SK-N-SH treated with all-trans-retinoic acid at 6 μM for 48 hours (cell line): Measurements from ENCODE around the gene DISP1.

Experiments
- ATAC-seq: fragments of 200-7000 bp; cut with Tn5 transposase; 3 replicates; pipeline ENCODE4 v1.9.1; 2020; ENCODE audit warnings: mild to moderate bottlenecking, moderate library complexity
- ARNTL ChIP-seq: fragments of 450-650 bp; formaldehyde crosslinking; IDR thresholded peaks from 2 replicates; pipeline ENCODE4 v1.5.0; 2020; ENCODE audit warnings: low read depth, mild to moderate bottlenecking, moderate library complexity, borderline replicate concordance
- BACH2 ChIP-seq: fragments of 250-450 bp; sonication (Bioruptor Pico); IDR thresholded peaks from 2 replicates; pipeline ENCODE4 v1.9.0; 2021; ENCODE audit warnings: mild to moderate bottlenecking, borderline replicate concordance
- CSDC2 ChIP-seq: fragments of 250-450 bp; sonication (Bioruptor Pico); IDR thresholded peaks from 2 replicates; pipeline ENCODE4 v1.5.0; 2020; ENCODE audit warnings: mild to moderate bottlenecking, moderate library complexity
- ESRRG ChIP-seq: fragments of 250-450 bp; sonication (Bioruptor Pico); IDR thresholded peaks from 2 replicates; pipeline ENCODE4 v1.6.1; 2021; ENCODE audit warnings: mild to moderate bottlenecking
- ISL1 ChIP-seq: fragments of 250-450 bp; sonication (Bioruptor Pico); IDR thresholded peaks from 2 replicates; pipeline ENCODE4 v2.1.2; 2022; ENCODE audit warnings: mild to moderate bottlenecking, moderate library complexity
- OSR1 ChIP-seq: fragments of 250-450 bp; sonication (Bioruptor Pico); IDR thresholded peaks from 2 replicates; pipeline ENCODE4 v1.8.0; 2022; ENCODE audit warnings: moderate library complexity, mild to moderate bottlenecking, inconsistent platforms
- PPARA ChIP-seq: fragments of 250-450 bp; sonication (Bioruptor Pico); IDR thresholded peaks from 2 replicates; pipeline ENCODE4 v1.5.0; 2020; ENCODE audit warnings: mild to moderate bottlenecking, borderline replicate concordance
- RARB ChIP-seq: fragments of 250-450 bp; sonication (Bioruptor Pico); IDR thresholded peaks from 2 replicates; pipeline ENCODE4 v1.8.0; 2021; ENCODE audit warnings: mild to moderate bottlenecking, moderate library complexity
- TCF4 ChIP-seq: fragments of 250-450 bp; sonication (Bioruptor Pico); IDR thresholded peaks from 2 replicates; pipeline ENCODE4 v1.8.0; 2021; ENCODE audit warnings: mild to moderate bottlenecking, moderate library complexity, borderline replicate concordance
- TOX ChIP-seq: fragments of 250-450 bp; sonication (Bioruptor Pico); IDR thresholded peaks from 2 replicates; pipeline ENCODE4 v1.8.0; 2021; ENCODE audit warnings: mild to moderate bottlenecking, moderate library complexity, borderline replicate concordance
- ZC3H10 ChIP-seq: fragments of 250-450 bp; sonication (Bioruptor Pico); IDR thresholded peaks from 2 replicates; pipeline ENCODE4 v1.5.1; 2021; ENCODE audit warnings: mild to moderate bottlenecking, moderate library complexity
- ZFP3 ChIP-seq: fragments of 250-450 bp; sonication (Bioruptor Pico); IDR thresholded peaks from 2 replicates; pipeline ENCODE4 v1.5.0; 2020; ENCODE audit warnings: mild to moderate bottlenecking, moderate library complexity
- ZNF70 ChIP-seq: fragments of 450-650 bp; formaldehyde crosslinking; IDR thresholded peaks from 2 replicates; pipeline ENCODE4 v1.5.0; 2020; ENCODE audit warnings: mild to moderate bottlenecking, moderate library complexity
- ZNF8 ChIP-seq: fragments of 450-650 bp; formaldehyde crosslinking; IDR thresholded peaks from 2 replicates; pipeline ENCODE4 v1.5.0; 2020; ENCODE audit warnings: mild to moderate bottlenecking, moderate library complexity
- TF ChIP-seq, protein P1 (sequence below): fragments of 250-450 bp; sonication (Bioruptor Pico); IDR thresholded peaks from 2 replicates; pipeline ENCODE4 v1.8.0; 2020; ENCODE audit warnings: mild to moderate bottlenecking, moderate library complexity, borderline replicate concordance
- TF ChIP-seq, protein P2 (sequence below): fragments of 250-450 bp; sonication (Bioruptor Pico); IDR thresholded peaks from 2 replicates; pipeline ENCODE4 v1.5.1; 2021; ENCODE audit warnings: mild to moderate bottlenecking, moderate library complexity
- TF ChIP-seq, protein P3 (sequence below): fragments of 250-450 bp; sonication (Bioruptor Pico); IDR thresholded peaks from 2 replicates; pipeline ENCODE4 v1.5.1; 2020; ENCODE audit warnings: low read depth, mild to moderate bottlenecking, moderate library complexity
- TF ChIP-seq, protein P4 (sequence below): fragments of 250-450 bp; sonication (Bioruptor Pico); IDR thresholded peaks from 2 replicates; pipeline ENCODE4 v1.5.0; 2020; ENCODE audit warnings: mild to moderate bottlenecking, moderate library complexity

DISP1 gene

DNA sequence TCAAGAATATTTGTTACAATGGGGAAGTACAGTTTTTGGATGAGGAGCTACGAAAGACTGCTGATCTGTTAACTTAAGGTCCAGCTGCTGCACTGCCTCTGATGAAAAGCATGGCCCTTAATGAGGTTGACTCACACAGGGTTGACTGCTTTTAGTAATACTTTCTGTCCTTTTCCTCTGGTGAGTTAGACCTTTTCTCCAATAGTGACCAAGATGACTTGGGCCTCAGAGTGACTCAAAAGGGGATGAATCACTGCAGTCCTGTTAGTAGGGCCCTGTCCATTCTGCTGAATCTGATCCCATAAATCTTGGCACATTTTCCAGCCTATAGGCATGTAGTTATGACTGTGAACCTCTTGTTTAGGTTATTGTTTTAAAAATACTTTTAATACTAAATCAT, 2.7 kb downstream of the DISP1 start (continued):
- TF ChIP-seq, protein P1, sequence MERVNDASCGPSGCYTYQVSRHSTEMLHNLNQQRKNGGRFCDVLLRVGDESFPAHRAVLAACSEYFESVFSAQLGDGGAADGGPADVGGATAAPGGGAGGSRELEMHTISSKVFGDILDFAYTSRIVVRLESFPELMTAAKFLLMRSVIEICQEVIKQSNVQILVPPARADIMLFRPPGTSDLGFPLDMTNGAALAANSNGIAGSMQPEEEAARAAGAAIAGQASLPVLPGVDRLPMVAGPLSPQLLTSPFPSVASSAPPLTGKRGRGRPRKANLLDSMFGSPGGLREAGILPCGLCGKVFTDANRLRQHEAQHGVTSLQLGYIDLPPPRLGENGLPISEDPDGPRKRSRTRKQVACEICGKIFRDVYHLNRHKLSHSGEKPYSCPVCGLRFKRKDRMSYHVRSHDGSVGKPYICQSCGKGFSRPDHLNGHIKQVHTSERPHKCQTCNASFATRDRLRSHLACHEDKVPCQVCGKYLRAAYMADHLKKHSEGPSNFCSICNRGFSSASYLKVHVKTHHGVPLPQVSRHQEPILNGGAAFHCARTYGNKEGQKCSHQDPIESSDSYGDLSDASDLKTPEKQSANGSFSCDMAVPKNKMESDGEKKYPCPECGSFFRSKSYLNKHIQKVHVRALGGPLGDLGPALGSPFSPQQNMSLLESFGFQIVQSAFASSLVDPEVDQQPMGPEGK (CRISPR knock-in tag) = no peak
- TF ChIP-seq ISL1 = no peak
- TF ChIP-seq ZNF8 (CRISPR knock-in tag) = no peak
- TF ChIP-seq ESRRG (CRISPR knock-in tag) = no peak
- TF ChIP-seq, protein P2, sequence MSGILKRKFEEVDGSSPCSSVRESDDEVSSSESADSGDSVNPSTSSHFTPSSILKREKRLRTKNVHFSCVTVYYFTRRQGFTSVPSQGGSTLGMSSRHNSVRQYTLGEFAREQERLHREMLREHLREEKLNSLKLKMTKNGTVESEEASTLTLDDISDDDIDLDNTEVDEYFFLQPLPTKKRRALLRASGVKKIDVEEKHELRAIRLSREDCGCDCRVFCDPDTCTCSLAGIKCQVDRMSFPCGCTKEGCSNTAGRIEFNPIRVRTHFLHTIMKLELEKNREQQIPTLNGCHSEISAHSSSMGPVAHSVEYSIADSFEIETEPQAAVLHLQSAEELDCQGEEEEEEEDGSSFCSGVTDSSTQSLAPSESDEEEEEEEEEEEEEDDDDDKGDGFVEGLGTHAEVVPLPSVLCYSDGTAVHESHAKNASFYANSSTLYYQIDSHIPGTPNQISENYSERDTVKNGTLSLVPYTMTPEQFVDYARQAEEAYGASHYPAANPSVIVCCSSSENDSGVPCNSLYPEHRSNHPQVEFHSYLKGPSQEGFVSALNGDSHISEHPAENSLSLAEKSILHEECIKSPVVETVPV (CRISPR knock-in tag) = no peak
- TF ChIP-seq ZC3H10 = peak; percentile 47; the same call in 1 of the 2 replicates
- no peak for TF ChIP-seq ZFP3 (CRISPR knock-in tag)

DNA sequence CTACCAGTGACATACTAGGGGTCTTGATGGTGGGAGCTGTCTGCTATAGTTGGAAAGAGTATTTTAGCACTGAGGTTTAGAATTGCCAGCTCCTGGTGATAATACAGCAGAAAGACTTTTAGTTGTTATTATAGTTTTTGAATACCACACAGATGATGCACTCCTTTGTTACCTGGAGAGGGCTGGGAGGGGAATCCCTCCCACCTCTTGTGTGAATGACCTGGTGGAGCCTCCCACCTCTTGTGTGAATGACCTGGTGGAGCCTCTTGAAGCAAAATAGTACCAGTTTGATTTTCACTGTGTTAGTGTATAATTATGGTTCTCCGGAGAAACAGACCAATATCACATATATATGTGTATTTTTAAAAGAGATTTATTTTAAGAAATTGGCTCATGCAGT, 3.3 kb downstream of the DISP1 start:
- TF ChIP-seq, protein P3, sequence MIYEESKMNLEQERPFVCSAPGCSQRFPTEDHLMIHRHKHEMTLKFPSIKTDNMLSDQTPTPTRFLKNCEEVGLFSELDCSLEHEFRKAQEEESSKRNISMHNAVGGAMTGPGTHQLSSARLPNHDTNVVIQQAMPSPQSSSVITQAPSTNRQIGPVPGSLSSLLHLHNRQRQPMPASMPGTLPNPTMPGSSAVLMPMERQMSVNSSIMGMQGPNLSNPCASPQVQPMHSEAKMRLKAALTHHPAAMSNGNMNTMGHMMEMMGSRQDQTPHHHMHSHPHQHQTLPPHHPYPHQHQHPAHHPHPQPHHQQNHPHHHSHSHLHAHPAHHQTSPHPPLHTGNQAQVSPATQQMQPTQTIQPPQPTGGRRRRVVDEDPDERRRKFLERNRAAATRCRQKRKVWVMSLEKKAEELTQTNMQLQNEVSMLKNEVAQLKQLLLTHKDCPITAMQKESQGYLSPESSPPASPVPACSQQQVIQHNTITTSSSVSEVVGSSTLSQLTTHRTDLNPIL (CRISPR knock-in tag) = no peak
- TF ChIP-seq TOX (CRISPR knock-in tag) (no peak), ZNF70 (CRISPR knock-in tag) (no peak), OSR1 (CRISPR knock-in tag) (no peak), PPARA (no peak), ESRRG (CRISPR knock-in tag) (no peak), ARNTL (no peak), CSDC2 (CRISPR knock-in tag) (no peak), ZNF8 (CRISPR knock-in tag) (no peak)
- TF ChIP-seq, protein P1 (CRISPR knock-in tag) = no peak
- no peak for ATAC-seq

DNA sequence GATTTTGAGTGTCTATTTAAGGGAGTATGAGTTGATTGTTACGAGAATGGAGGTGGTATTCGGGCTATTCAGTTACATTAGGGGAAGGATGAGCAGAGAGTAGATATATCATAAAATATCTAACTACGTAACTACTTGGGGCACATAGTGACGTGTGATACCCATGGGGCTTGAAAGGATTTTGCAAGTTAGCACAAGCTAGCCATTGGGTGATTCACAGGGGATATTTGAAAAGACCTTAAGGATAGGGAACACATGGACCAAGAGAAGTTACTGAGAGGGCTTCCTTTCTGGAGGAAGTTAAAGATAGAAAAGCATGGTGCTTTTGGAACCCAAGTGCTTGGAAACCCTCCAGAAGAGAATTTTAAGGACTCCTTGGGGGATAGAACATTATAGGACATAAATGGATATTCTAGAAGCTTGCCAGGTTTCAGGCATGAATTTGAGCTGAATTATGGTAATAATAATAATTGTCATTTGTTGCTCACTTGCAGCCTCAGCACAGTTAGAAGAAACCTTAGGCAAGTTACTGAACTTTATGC, 5.4 kb downstream of the DISP1 start:
- ATAC-seq = no peak
- TF ChIP-seq RARB (CRISPR knock-in tag) (no peak), BACH2 (CRISPR knock-in tag) (no peak), OSR1 (CRISPR knock-in tag) (no peak), TOX (CRISPR knock-in tag) (no peak), TCF4 (no peak), ZFP3 (CRISPR knock-in tag) (no peak), ESRRG (CRISPR knock-in tag) (no peak)
- TF ChIP-seq, protein P4, sequence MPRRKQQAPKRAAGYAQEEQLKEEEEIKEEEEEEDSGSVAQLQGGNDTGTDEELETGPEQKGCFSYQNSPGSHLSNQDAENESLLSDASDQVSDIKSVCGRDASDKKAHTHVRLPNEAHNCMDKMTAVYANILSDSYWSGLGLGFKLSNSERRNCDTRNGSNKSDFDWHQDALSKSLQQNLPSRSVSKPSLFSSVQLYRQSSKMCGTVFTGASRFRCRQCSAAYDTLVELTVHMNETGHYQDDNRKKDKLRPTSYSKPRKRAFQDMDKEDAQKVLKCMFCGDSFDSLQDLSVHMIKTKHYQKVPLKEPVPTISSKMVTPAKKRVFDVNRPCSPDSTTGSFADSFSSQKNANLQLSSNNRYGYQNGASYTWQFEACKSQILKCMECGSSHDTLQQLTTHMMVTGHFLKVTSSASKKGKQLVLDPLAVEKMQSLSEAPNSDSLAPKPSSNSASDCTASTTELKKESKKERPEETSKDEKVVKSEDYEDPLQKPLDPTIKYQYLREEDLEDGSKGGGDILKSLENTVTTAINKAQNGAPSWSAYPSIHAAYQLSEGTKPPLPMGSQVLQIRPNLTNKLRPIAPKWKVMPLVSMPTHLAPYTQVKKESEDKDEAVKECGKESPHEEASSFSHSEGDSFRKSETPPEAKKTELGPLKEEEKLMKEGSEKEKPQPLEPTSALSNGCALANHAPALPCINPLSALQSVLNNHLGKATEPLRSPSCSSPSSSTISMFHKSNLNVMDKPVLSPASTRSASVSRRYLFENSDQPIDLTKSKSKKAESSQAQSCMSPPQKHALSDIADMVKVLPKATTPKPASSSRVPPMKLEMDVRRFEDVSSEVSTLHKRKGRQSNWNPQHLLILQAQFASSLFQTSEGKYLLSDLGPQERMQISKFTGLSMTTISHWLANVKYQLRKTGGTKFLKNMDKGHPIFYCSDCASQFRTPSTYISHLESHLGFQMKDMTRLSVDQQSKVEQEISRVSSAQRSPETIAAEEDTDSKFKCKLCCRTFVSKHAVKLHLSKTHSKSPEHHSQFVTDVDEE (CRISPR knock-in tag) = no peak
- TF ChIP-seq, protein P3 (CRISPR knock-in tag) = no peak
